Central memory CD8-positive, alpha-beta T cell (primary cell): ENCODE data around the gene RIC8B.
"Not testable (repeated sequence)": the region's sequence is repeated elsewhere in the genome, so short reads cannot be mapped to it uniquely, and the experiment has no call there.

ENCODE experiments used
- ATAC-seq: fragments of 150-1000 bp; cut with Tn5 transposase; replicated peaks from 2 replicates; pipeline ENCODE4 v1.10.0; 2022; ENCODE audit warnings: mild to moderate bottlenecking, moderate FRiP score, moderate number of reproducible peaks; ENCODE audit not compliant: poor library complexity, severe bottlenecking; ENCODE audit errors: extremely low read depth
- DNase-seq, 2 donors: peaks; one replicate each; pipeline ENCODE4 v3.0.0; 2021; ENCODE audit warnings: low spot score in 2 of 2
- H3K27ac Mint-ChIP-seq: one replicate; pipeline ENCODE4 v1.8.0; 2022; ENCODE audit warnings: low read depth, mild to moderate bottlenecking, moderate library complexity, mixed read lengths
- H3K27me3 Mint-ChIP-seq: one replicate; pipeline ENCODE4 v1.8.0; 2022; ENCODE audit warnings: mixed read lengths
- H3K36me3 Mint-ChIP-seq: one replicate; pipeline ENCODE4 v1.8.0; 2022; ENCODE audit warnings: mild to moderate bottlenecking, moderate library complexity, mixed read lengths; ENCODE audit not compliant: insufficient read depth
- H3K4me1 Mint-ChIP-seq: one replicate; pipeline ENCODE4 v1.8.0; 2022; ENCODE audit warnings: mixed read lengths
- H3K4me3 Mint-ChIP-seq: one replicate; pipeline ENCODE4 v1.8.0; 2022; ENCODE audit warnings: mild to moderate bottlenecking, moderate library complexity, mixed read lengths
- H3K9me3 Mint-ChIP-seq: one replicate; pipeline ENCODE4 v1.8.0; 2022; ENCODE audit warnings: mixed read lengths

Gene RIC8B

DNA sequence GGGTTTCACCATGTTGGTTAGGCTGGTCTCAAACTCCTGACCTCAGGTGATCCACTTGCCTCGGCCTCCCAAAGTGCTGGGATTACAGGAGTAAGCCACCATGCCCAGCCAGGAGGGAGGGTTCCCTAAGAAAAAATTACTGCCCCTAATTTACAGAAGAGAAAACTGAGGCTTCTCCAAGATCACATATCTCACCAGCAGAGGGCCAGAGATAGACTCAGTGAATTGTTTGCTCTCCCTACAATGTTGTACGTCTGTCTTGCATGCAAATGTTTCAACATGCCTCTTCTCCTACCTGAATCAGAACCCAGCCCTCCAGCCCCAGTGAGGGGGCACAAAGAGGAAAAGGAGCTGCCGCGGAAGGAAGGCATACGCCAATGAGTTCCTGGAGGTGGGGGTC, 132.9 kb downstream of the RIC8B start:
- no peaks in the 10 kb centered on the region for H3K9me3 Mint-ChIP-seq
- no peak overlapping the region for H3K27ac Mint-ChIP-seq
- no peak overlapping the region for H3K4me3 Mint-ChIP-seq
- DNase-seq (no peak), ATAC-seq (no peak)
- peaks cover 7% of the 10 kb centered on the region for H3K4me1 Mint-ChIP-seq
- H3K36me3 Mint-ChIP-seq = no peaks in the 10 kb centered on the region
- H3K27me3 Mint-ChIP-seq = peaks cover 38% of the 10 kb centered on the region

GRCh38 chr12:106907846-106908245, 133.4 kb downstream of the RIC8B start:
- no peak overlapping the region for H3K27ac Mint-ChIP-seq
- H3K36me3 Mint-ChIP-seq = no peaks in the 10 kb centered on the region
- H3K4me3 Mint-ChIP-seq = no peak overlapping the region
- peaks cover 7% of the 10 kb centered on the region for H3K4me1 Mint-ChIP-seq
- no peaks in the 10 kb centered on the region for H3K9me3 Mint-ChIP-seq
- ATAC-seq (no peak), DNase-seq (no peak)
- peaks cover 34% of the 10 kb centered on the region for H3K27me3 Mint-ChIP-seq

GRCh38 chr12:106908561-106908960, 134.1 kb downstream of the RIC8B start:
- H3K4me3 Mint-ChIP-seq = no peak overlapping the region
- ATAC-seq (no peak), DNase-seq (no peak)
- peaks cover 27% of the 10 kb centered on the region for H3K27me3 Mint-ChIP-seq
- H3K4me1 Mint-ChIP-seq = peaks cover 7% of the 10 kb centered on the region
- no peaks in the 10 kb centered on the region for H3K9me3 Mint-ChIP-seq
- H3K27ac Mint-ChIP-seq = no peak overlapping the region
- no peaks in the 10 kb centered on the region for H3K36me3 Mint-ChIP-seq

DNA sequence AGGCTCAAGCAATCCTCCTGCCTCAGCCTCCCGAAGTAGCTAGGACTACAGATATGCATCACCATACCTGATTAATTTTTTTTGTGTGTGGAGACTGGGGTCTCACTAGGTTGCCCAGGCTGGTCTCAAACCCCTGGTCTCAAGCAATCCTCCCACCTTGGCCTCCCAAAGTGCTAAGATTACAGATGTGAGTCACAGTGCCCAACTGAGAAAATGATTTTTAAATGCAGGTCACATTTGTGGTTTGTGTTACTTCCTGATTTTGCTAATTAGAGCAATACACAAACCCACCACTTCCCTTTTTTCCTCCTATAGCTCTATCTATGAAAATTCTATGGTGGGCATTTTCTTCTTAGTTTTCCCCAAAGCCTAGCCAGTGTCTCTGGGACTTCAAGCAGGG, 135.7 kb downstream of the RIC8B start:
- no peak overlapping the region for H3K4me3 Mint-ChIP-seq
- no peak overlapping the region for H3K27ac Mint-ChIP-seq
- ATAC-seq (no peak), DNase-seq (no peak)
- H3K4me1 Mint-ChIP-seq = peaks cover 13% of the 10 kb centered on the region
- H3K9me3 Mint-ChIP-seq = no peaks in the 10 kb centered on the region
- peaks cover 26% of the 10 kb centered on the region for H3K27me3 Mint-ChIP-seq
- H3K36me3 Mint-ChIP-seq = no peaks in the 10 kb centered on the region

- no peak overlapping the region for H3K4me3 Mint-ChIP-seq
- no peak for DNase-seq
- no peak for ATAC-seq
- peaks cover 19% of the 10 kb centered on the region for H3K4me1 Mint-ChIP-seq
- no peak overlapping the region for H3K27ac Mint-ChIP-seq
- H3K36me3 Mint-ChIP-seq = no peaks in the 10 kb centered on the region
- no peaks in the 10 kb centered on the region for H3K9me3 Mint-ChIP-seq
- H3K27me3 Mint-ChIP-seq = peaks cover 18% of the 10 kb centered on the region
Measured at GRCh38 chr12:106911581-106911980, 137.1 kb downstream of the RIC8B start.

GRCh38 chr12:106913456-106913855, 139.0 kb downstream of the RIC8B start:
- Mint-ChIP-seq H3K9me3 (no peaks in the 10 kb centered on the region), H3K36me3 (no peaks in the 10 kb centered on the region), H3K4me1 (peaks cover 19% of the 10 kb centered on the region), H3K27me3 (no peaks in the 10 kb centered on the region), H3K27ac (no peak overlapping the region), H3K4me3 (no peak overlapping the region)
- ATAC-seq (no peak), DNase-seq (no peak)

DNA sequence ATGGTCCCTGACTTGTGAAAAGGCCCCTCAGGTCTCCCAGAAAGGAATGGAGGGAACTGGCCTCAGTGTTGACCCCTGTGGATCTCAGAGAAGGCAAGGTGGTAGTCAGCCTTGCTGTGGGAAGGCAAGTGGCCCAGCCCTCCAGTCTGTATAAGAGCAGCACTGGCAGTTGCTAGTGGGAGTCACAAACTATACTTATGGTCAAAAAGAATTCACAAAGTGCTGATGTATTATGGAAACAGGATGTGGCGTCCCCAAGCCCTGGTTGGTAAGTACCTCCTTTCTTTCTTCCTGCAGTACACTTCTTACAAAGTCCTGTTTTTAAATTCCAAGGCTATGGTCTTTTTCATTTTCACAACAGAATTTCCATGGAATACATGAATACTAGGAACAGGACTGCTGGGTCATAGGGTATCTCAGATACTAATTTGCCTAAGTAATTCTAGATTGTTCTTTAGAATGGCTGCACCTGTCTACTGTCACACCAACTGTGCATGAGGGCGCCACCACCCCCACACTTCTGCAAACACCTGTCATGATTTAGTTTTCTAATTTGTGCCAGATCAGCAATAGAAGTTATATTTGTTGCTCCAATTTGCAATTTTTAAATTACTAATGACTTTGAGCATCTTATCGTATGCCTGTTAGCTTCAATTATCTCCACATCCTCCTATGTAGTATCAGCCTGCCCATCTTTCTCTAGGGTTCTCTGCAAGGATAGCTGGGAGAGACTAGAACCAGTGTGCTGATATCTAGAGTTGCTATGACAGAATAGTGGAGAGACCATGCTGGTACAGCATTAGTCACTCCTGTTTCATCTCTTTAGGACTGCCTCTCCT, 140.5 kb downstream of the RIC8B start:
- Mint-ChIP-seq H3K27me3 (peaks cover 13% of the 10 kb centered on the region), H3K36me3 (no peaks in the 10 kb centered on the region), H3K27ac (no peak overlapping the region), H3K9me3 (no peaks in the 10 kb centered on the region), H3K4me3 (no peak overlapping the region), H3K4me1 (peaks cover 19% of the 10 kb centered on the region)
- DNase-seq (no peak), ATAC-seq (peak; percentile 62)

DNA sequence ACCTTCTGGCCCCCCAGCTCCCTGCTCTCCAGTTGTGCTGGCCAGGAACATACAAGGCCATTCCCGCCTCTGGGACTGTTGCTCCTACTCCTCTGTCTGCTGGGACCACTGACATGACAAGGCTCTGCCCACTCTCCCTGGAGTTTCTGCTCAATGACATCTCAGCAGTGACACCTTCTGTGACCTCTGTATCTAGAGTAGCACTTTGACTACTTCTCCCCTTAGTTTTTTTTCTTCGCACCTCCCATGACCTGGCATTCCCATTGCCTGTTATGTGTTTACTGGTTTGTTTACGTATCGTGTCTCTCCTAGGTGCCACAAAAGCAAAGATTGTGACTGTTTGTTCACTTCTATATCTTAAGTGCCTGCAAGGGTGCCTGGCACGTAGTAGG, 141.1 kb downstream of the RIC8B start:
- no peak for DNase-seq
- no peak for ATAC-seq
- Mint-ChIP-seq H3K4me1 (peaks cover 14% of the 10 kb centered on the region), H3K36me3 (no peaks in the 10 kb centered on the region), H3K27me3 (peaks cover 15% of the 10 kb centered on the region), H3K9me3 (no peaks in the 10 kb centered on the region), H3K4me3 (no peak overlapping the region), H3K27ac (no peak overlapping the region)

DNA sequence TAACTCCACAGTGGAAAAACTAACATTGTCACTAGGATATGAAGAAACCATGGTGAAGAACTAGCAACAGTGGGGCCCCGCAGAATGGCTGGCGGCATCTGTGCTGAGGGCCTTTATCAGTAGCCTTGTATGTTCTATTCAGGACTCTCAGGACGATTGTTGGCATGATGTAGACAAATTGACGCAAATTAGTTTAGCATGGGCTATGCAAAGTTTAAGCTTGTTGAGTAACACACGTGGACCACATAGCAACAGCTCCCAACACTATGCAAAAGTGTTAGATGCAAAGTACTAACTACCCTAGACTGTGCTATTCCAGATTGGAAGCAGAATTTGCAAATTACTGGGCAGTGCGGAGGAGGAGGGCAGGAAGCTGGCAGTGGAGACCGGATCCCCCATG, 143.0 kb downstream of the RIC8B start:
- DNase-seq = no peak

DNA sequence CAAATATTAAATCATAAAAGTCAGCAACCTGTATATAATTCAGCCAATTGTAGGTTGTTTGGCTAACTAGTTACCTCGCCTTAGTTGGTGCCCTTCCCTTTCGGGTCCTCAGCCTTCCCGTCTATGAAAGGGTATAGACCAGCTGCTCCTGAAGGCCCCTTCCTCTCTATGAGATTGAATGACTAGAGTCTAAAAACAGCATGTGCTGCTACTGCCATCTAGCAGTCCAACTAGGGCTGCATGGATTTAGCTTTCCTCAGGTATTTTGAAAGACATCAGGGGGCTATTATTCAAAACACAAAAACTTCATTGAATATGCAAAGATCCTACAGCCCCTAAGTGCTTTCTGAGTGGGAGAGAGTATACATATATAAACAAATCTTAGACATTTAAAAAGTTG, 144.3 kb downstream of the RIC8B start:
- Mint-ChIP-seq H3K9me3 (peaks cover 4% of the 10 kb centered on the region), H3K27ac (no peak overlapping the region), H3K4me1 (peaks cover 12% of the 10 kb centered on the region), H3K27me3 (peaks cover 36% of the 10 kb centered on the region), H3K4me3 (no peak overlapping the region), H3K36me3 (no peaks in the 10 kb centered on the region)
- ATAC-seq (no peak), DNase-seq (no peak)

More for the DNA sequence above, 143.0 kb downstream of the RIC8B start:
- H3K4me1 Mint-ChIP-seq = peaks cover 12% of the 10 kb centered on the region
- ATAC-seq = no peak
- H3K36me3 Mint-ChIP-seq = no peaks in the 10 kb centered on the region
- H3K27ac Mint-ChIP-seq = no peak overlapping the region
- peaks cover 24% of the 10 kb centered on the region for H3K27me3 Mint-ChIP-seq
- H3K4me3 Mint-ChIP-seq = no peak overlapping the region
- no peaks in the 10 kb centered on the region for H3K9me3 Mint-ChIP-seq

DNA sequence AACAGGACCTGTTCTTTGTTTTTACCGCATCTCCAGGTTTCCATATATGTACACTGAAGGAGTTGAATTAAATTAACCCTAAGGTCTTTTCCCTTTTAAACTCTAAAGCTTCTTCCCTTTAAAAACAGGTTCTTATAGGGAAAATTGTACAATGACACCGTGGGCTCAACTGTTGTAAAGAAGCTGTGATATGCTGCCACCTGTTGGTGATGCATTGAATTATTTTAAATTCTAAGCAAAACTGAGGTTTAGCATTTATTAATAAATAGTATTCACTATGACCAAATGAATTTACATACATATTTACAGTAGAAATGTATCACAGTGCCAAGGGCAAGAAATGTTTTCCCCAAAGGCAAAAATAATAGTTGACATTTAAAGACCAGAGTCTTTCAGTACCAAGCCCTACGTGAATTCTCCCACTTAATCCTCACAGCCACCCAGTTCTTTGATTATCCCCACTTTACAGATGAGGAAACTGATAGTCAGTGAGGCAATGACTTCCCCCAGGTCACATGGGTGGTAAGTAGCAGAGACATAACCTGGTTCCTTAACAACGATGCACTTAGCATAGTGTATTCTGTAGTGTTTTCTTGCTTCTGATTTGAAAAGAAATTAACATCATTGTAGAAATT, 145.5 kb downstream of the RIC8B start:
- Mint-ChIP-seq H3K27ac (no peak overlapping the region), H3K27me3 (peaks cover 44% of the 10 kb centered on the region), H3K9me3 (peaks cover 9% of the 10 kb centered on the region), H3K36me3 (no peaks in the 10 kb centered on the region), H3K4me1 (peaks cover 8% of the 10 kb centered on the region), H3K4me3 (no peak overlapping the region)
- no peak for ATAC-seq
- no peak for DNase-seq

DNA sequence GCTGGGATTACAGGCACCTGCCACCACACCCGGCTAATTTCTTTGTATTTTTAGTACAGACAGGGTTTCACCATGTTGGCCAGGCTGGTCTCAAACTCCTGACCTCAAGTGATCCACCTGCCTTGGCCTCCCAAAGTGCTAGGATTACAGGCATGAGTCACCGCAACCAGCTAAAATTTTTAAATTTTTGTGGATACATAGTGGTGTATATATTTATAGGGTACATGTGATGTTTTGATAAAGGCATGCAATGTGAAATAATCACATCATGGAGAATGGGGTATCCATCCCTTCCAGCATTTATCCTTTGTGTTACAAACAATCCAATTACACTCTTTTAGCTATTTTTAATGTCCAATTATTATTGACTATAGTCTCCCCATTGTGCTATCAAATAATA, 147.5 kb downstream of the RIC8B start:
- not testable (repeated sequence) for H3K9me3 Mint-ChIP-seq, H3K27ac Mint-ChIP-seq, H3K4me3 Mint-ChIP-seq, ATAC-seq, H3K36me3 Mint-ChIP-seq, H3K4me1 Mint-ChIP-seq, DNase-seq
- peaks cover 44% of the 10 kb centered on the region for H3K27me3 Mint-ChIP-seq

- H3K27me3 Mint-ChIP-seq = peaks cover 50% of the 10 kb centered on the region
- ATAC-seq, H3K4me3 Mint-ChIP-seq, H3K36me3 Mint-ChIP-seq, H3K4me1 Mint-ChIP-seq, DNase-seq, H3K27ac Mint-ChIP-seq, H3K9me3 Mint-ChIP-seq: not testable (repeated sequence)
Measured at GRCh38 chr12:106923594-106923993, 149.1 kb downstream of the RIC8B start.
